HepG2 (cell line): ENCODE data around the gene SPINT3.

Source experiments
- POLR2A ChIP-seq, 2 experiments: IDR thresholded peaks; 2 replicates each; pipeline ENCODE4 v1.6.1; 2011; ENCODE audit warnings: low read depth in 2 of 2, low read length in 2 of 2, mild to moderate bottlenecking in 1 of 2, moderate library complexity in 1 of 2; ENCODE audit not compliant: insufficient read depth in 1 of 2
- REST ChIP-seq, 2 experiments: IDR thresholded peaks; 2 replicates each; pipeline ENCODE4 v1.6.1; 2011 to 2012; ENCODE audit warnings: low read length in 2 of 2, borderline replicate concordance in 1 of 2, low read depth in 1 of 2, mild to moderate bottlenecking in 1 of 2, moderate library complexity in 1 of 2
- SP2 ChIP-seq: sonication (generic); formaldehyde crosslinking; IDR thresholded peaks from 2 replicates; pipeline ENCODE4 v1.5.1; 2020; ENCODE audit warnings: mild to moderate bottlenecking, missing genetic modification reagents
- TP53 ChIP-seq: sonication (generic); formaldehyde crosslinking; conservative IDR thresholded peaks from 2 replicates; pipeline ENCODE4 v1.4.0; 2020; ENCODE audit warnings: missing genetic modification reagents

GRCh38 chr20:45467172-45467571 is 48.2 kb downstream of the SPINT3 start:
- TF ChIP-seq TP53 (CRISPR knock-in tag) (no peak), REST (IDR thresholded peaks at IDR 0.05; ENCODE audit: borderline replicate concordance in 1 of 2, low read depth in 1 of 2, low read length in 2 of 2) (no peak), SP2 (CRISPR knock-in tag) (no peak), POLR2A (IDR thresholded peaks at IDR 0.05; ENCODE audit: insufficient read depth in 1 of 2, low read depth in 2 of 2, low read length in 2 of 2) (no peak)
